DOHH2 (cell line): ENCODE results near the gene PILRA.
"Not testable (repeated sequence)": the region's sequence is repeated elsewhere in the genome, so short reads cannot be mapped to it uniquely, and the experiment has no call there.

Source experiments
- H3F3A ChIP-seq: fragments of 200-600 bp; sonication (generic), shearing (Covaris generic); 2 replicates; pipeline ENCODE4 v1.6.0; 2016; ENCODE audit warnings: antibody characterized with exemption, mild to moderate bottlenecking; ENCODE audit not compliant: control insufficient read depth, insufficient read depth
- H3K27ac ChIP-seq: fragments of 200-600 bp; sonication (generic); 2 replicates; pipeline ENCODE4 v1.5.1; 2014; ENCODE audit warnings: low read depth, mild to moderate bottlenecking, low read length, moderate library complexity
- H3K27me3 ChIP-seq: fragments of 200-600 bp; sonication (generic); 2 replicates; pipeline ENCODE4 v1.6.1; 2014; ENCODE audit warnings: mild to moderate bottlenecking, low read length, mixed read lengths; ENCODE audit not compliant: control insufficient read depth
- H3K36me3 ChIP-seq: fragments of 200-600 bp; sonication (generic); 2 replicates; pipeline ENCODE4 v1.6.1; 2014; ENCODE audit warnings: mild to moderate bottlenecking, low read length, moderate library complexity, mixed read lengths; ENCODE audit not compliant: control insufficient read depth
- H3K4me1 ChIP-seq: fragments of 200-600 bp; sonication (generic); 2 replicates; pipeline ENCODE4 v1.6.1; 2014; ENCODE audit warnings: mild to moderate bottlenecking, low read length, mixed read lengths; ENCODE audit not compliant: control insufficient read depth
- H3K4me2 ChIP-seq: fragments of 200-600 bp; sonication (generic); 2 replicates; pipeline ENCODE4 v1.6.0; 2014; ENCODE audit warnings: mild to moderate bottlenecking, low read length, moderate library complexity
- H3K4me3 ChIP-seq: fragments of 200-600 bp; sonication (generic); 2 replicates; pipeline ENCODE4 v1.5.1; 2014; ENCODE audit warnings: mild to moderate bottlenecking, low read length, mixed read lengths
- H3K79me2 ChIP-seq: fragments of 200-600 bp; sonication (generic); 2 replicates; pipeline ENCODE4 v1.6.1; 2014; ENCODE audit warnings: mild to moderate bottlenecking, low read length, mixed read lengths; ENCODE audit not compliant: control insufficient read depth
- H3K9me2 ChIP-seq: fragments of 200-600 bp; sonication (generic); replicated peaks from 2 replicates; pipeline ENCODE4 v1.6.1; 2014; ENCODE audit warnings: mild to moderate bottlenecking, low read length, mixed read lengths; ENCODE audit not compliant: control insufficient read depth
- H3K9me3 ChIP-seq: fragments of 200-600 bp; sonication (generic); 2 replicates; pipeline ENCODE4 v1.6.1; 2014; ENCODE audit warnings: antibody characterized with exemption, low read length, mixed read lengths; ENCODE audit not compliant: control insufficient read depth, insufficient read depth
- H4K20me1 ChIP-seq: fragments of 200-600 bp; sonication (generic); 2 replicates; pipeline ENCODE4 v1.6.0; 2014; ENCODE audit warnings: low read depth, mild to moderate bottlenecking, antibody characterized with exemption, low read length, moderate library complexity; ENCODE audit not compliant: control insufficient read depth, insufficient read depth
- EZH2phosphoT487 ChIP-seq: fragments of 200-600 bp; sonication (generic); IDR thresholded peaks from 2 replicates; pipeline ENCODE4 v1.6.1; 2017; ENCODE audit warnings: borderline replicate concordance, mild to moderate bottlenecking, antibody characterized with exemption, low read length, moderate library complexity, mixed read lengths
- TF ChIP-seq, protein P1 (sequence below): fragments of 200-600 bp; sonication (generic); IDR thresholded peaks from one replicate; pipeline ENCODE4 v1.5.1; 2014; ENCODE audit warnings: antibody characterized with exemption, mild to moderate bottlenecking, low read depth, low read length; ENCODE audit not compliant: poor library complexity, severe bottlenecking

PILRA gene

DNA sequence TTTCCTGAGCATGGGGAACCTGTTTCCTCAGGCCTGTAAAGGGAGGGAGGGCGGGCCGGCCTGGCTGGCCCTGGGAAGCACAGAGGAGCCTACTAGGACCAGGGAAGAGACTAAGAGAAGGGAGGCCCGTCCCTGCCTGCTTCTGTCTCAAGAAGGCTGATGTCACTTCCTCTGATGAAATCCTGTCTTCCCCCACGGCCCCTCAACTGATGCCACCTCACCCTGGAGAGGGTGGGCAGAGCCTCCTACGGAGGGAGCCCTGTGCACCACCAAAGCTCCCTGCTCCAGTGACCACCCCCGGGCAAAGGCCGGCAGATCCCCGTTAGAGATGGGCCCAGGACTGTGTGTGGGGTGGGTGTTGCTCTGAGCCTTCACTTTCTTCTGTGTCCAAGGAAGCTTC lies 1.0 kb upstream of the PILRA start:
- Histone ChIP-seq H3K4me3 (peak overlapping the region; percentile 37), H3K79me2 (no peaks in the 10 kb centered on the region), H3K36me3 (peaks cover 4% of the 10 kb centered on the region; the same call in 1 of the 2 replicates), H3F3A (peaks cover 32% of the 10 kb centered on the region), H3K27me3 (no peaks in the 10 kb centered on the region), H4K20me1 (no peaks in the 10 kb centered on the region), H3K9me3 (no peaks in the 10 kb centered on the region), H3K27ac (peak overlapping the region; percentile 27), H3K9me2 (no peaks in the 10 kb centered on the region), H3K4me1 (peaks cover 78% of the 10 kb centered on the region), H3K4me2 (peak overlapping the region; percentile 56)
- TF ChIP-seq, protein P1, sequence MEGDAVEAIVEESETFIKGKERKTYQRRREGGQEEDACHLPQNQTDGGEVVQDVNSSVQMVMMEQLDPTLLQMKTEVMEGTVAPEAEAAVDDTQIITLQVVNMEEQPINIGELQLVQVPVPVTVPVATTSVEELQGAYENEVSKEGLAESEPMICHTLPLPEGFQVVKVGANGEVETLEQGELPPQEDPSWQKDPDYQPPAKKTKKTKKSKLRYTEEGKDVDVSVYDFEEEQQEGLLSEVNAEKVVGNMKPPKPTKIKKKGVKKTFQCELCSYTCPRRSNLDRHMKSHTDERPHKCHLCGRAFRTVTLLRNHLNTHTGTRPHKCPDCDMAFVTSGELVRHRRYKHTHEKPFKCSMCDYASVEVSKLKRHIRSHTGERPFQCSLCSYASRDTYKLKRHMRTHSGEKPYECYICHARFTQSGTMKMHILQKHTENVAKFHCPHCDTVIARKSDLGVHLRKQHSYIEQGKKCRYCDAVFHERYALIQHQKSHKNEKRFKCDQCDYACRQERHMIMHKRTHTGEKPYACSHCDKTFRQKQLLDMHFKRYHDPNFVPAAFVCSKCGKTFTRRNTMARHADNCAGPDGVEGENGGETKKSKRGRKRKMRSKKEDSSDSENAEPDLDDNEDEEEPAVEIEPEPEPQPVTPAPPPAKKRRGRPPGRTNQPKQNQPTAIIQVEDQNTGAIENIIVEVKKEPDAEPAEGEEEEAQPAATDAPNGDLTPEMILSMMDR = no peak
- no peak for TF ChIP-seq EZH2phosphoT487

DNA sequence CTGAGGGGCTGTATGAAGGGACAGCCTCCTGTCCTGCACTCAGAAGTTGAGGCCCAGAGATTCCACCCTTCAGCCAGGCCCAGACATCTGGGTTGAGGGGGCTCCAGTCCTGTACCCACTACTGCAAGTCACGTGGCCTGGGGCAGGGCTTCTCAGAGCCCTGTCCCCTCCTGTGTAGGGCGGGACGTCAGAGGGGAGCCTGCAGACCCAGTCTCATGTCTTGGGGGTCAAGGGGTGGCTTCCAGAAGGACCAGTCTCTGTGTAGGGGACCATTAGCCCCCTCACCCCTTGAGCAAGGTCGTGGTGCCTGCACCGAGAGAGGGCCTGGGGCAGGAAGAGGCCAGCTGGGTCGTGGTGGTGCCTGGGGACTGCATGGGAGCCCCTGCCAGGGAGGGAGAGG lies 593 bp upstream of the PILRA start:
- peaks cover 28% of the 10 kb centered on the region for H3F3A ChIP-seq
- no peaks in the 10 kb centered on the region for H4K20me1 ChIP-seq
- TF ChIP-seq, protein P1 = no peak
- no peak for TF ChIP-seq EZH2phosphoT487
- no peaks in the 10 kb centered on the region for H3K9me2 ChIP-seq
- no peaks in the 10 kb centered on the region for H3K79me2 ChIP-seq
- H3K4me3 ChIP-seq = peak overlapping the region; percentile 37
- H3K4me2 ChIP-seq = peak overlapping the region; percentile 56
- H3K36me3 ChIP-seq = no peaks in the 10 kb centered on the region
- peak overlapping the region; percentile 27 for H3K27ac ChIP-seq
- H3K9me3 ChIP-seq = no peaks in the 10 kb centered on the region
- H3K27me3 ChIP-seq = no peaks in the 10 kb centered on the region
- peaks cover 73% of the 10 kb centered on the region for H3K4me1 ChIP-seq

DNA sequence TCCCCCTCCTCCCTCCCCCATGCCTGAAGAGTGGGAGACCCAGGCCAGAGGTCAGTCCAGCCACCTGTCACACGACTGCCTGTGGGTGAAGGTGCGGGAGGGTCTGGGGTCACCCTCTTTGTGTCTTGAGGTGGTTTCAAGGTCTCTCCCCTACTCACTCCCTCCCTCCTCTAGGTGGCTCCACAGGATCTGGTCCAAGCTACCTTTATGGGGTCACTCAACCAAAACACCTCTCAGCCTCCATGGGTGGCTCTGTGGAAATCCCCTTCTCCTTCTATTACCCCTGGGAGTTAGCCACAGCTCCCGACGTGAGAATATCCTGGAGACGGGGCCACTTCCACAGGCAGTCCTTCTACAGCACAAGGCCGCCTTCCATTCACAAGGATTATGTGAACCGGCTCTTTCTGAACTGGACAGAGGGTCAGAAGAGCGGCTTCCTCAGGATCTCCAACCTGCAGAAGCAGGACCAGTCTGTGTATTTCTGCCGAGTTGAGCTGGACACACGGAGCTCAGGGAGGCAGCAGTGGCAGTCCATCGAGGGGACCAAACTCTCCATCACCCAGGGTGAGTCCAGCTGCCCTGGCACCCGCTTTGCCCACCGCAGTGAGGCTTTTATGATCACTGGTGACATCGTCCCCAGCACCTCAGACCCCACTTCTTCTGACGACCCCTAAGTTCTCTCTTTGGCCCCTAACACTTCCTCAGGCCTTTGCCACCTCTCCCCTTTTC lies 747 bp downstream of the PILRA start:
- not testable (repeated sequence) for H3K27ac ChIP-seq, H3K36me3 ChIP-seq, H3K79me2 ChIP-seq, H4K20me1 ChIP-seq, H3K27me3 ChIP-seq, H3K9me3 ChIP-seq, H3K9me2 ChIP-seq
- Histone ChIP-seq H3K4me3 (peak overlapping the region; percentile 28), H3K4me2 (peak overlapping the region; percentile 54), H3K4me1 (peaks cover 67% of the 10 kb centered on the region), H3F3A (peaks cover 20% of the 10 kb centered on the region)
- TF ChIP-seq, protein P1 = peak; percentile 74
